Kidney epithelial cell (primary cell): ENCODE results near the gene ZCCHC7. TPM values are rescaled to one million over a fixed set of nuclear protein-coding genes. Genes with fewer than 3 reads are reported as not detected.
"Not testable (repeated sequence)": the region's sequence is repeated elsewhere in the genome, so short reads cannot be mapped to it uniquely, and the experiment has no call there.

Experiments
- DNase-seq: peaks from one replicate; pipeline ENCODE4 v3.0.0-alpha.2; 2010; ENCODE audit warnings: low read depth
- H3K27me3 ChIP-seq: 2 replicates; pipeline ENCODE4 v1.6.0; 2011; ENCODE audit warnings: low read length; ENCODE audit not compliant: control insufficient read depth, insufficient read depth
- H3K36me3 ChIP-seq: 2 replicates; pipeline ENCODE4 v1.5.1; 2011; ENCODE audit warnings: low read length; ENCODE audit not compliant: control insufficient read depth, insufficient read depth
- H3K4me3 ChIP-seq: 2 replicates; pipeline ENCODE4 v1.5.1; 2011; ENCODE audit warnings: low read depth, mild to moderate bottlenecking, control low read depth, low read length
- CTCF ChIP-seq: IDR thresholded peaks from 2 replicates; pipeline ENCODE4 v1.5.1; 2011; ENCODE audit warnings: mild to moderate bottlenecking, moderate library complexity, low read length, control low read depth, inconsistent platforms; ENCODE audit not compliant: insufficient read depth, poor library complexity, severe bottlenecking
- total RNA-seq: library from RNA; depleted of rRNA; stranded (reverse); fragments of >200 nt; gene quantifications from 2 replicates; pipeline ENCODE4 v1.2.3, GENCODE V29; 2015

The ZCCHC7 gene
- total RNA-seq, 1 donor from 2014 or later: 18.0 TPM

- H3K36me3 ChIP-seq: no peaks in the 10 kb centered on the region
- no peak for DNase-seq
- TF ChIP-seq CTCF: no peak
Observed at GRCh38 chr9:37202091-37202490, 81.7 kb downstream of the ZCCHC7 start.

GRCh38 chr9:37203456-37203855 lies 83.1 kb downstream of the ZCCHC7 start:
- not testable (repeated sequence) for H3K27me3 ChIP-seq

More at GRCh38 chr9:37202091-37202490, 81.7 kb downstream of the ZCCHC7 start:
- Histone ChIP-seq H3K27me3 (no peaks in the 10 kb centered on the region), H3K4me3 (no peak overlapping the region)

GRCh38 chr9:37206121-37206620 lies 85.8 kb downstream of the ZCCHC7 start:
- no peak for TF ChIP-seq CTCF
- no peaks in the 10 kb centered on the region for H3K27me3 ChIP-seq
- no peaks in the 10 kb centered on the region for H3K36me3 ChIP-seq
- no peak overlapping the region for H3K4me3 ChIP-seq
- no peak for DNase-seq

More at GRCh38 chr9:37203456-37203855, 83.1 kb downstream of the ZCCHC7 start:
- H3K4me3 ChIP-seq, DNase-seq, H3K36me3 ChIP-seq: not testable (repeated sequence)

GRCh38 chr9:37209431-37210386 lies 89.3 kb downstream of the ZCCHC7 start:
- DNase-seq: no peak
- TF ChIP-seq CTCF: no peak
- Histone ChIP-seq H3K36me3 (no peaks in the 10 kb centered on the region), H3K4me3 (no peak overlapping the region), H3K27me3 (no peaks in the 10 kb centered on the region)

- DNase-seq: no peak
- no peak overlapping the region for H3K4me3 ChIP-seq
- no peaks in the 10 kb centered on the region for H3K27me3 ChIP-seq
- H3K36me3 ChIP-seq: no peaks in the 10 kb centered on the region
- TF ChIP-seq CTCF: no peak
Observed at GRCh38 chr9:37210737-37211523, 90.6 kb downstream of the ZCCHC7 start.

GRCh38 chr9:37212435-37212834 lies 92.1 kb downstream of the ZCCHC7 start:
- H3K36me3 ChIP-seq: no peaks in the 10 kb centered on the region
- no peak for DNase-seq
- TF ChIP-seq CTCF: no peak
- no peak overlapping the region for H3K4me3 ChIP-seq
- H3K27me3 ChIP-seq: no peaks in the 10 kb centered on the region
